HuH-7 (cell line): Measurements from ENCODE around the gene SIDT2.
A peak's percentile ranks its signal among the peaks of the same experiment; 100 is the strongest.

Source experiments
- DNase-seq: peaks from one replicate; pipeline ENCODE4 v3.0.0; 2011; ENCODE audit warnings: low spot score

Gene SIDT2

GRCh38 chr11:117222991-117223740 lies 44.6 kb downstream of the SIDT2 start:
- no peak for DNase-seq

DNA sequence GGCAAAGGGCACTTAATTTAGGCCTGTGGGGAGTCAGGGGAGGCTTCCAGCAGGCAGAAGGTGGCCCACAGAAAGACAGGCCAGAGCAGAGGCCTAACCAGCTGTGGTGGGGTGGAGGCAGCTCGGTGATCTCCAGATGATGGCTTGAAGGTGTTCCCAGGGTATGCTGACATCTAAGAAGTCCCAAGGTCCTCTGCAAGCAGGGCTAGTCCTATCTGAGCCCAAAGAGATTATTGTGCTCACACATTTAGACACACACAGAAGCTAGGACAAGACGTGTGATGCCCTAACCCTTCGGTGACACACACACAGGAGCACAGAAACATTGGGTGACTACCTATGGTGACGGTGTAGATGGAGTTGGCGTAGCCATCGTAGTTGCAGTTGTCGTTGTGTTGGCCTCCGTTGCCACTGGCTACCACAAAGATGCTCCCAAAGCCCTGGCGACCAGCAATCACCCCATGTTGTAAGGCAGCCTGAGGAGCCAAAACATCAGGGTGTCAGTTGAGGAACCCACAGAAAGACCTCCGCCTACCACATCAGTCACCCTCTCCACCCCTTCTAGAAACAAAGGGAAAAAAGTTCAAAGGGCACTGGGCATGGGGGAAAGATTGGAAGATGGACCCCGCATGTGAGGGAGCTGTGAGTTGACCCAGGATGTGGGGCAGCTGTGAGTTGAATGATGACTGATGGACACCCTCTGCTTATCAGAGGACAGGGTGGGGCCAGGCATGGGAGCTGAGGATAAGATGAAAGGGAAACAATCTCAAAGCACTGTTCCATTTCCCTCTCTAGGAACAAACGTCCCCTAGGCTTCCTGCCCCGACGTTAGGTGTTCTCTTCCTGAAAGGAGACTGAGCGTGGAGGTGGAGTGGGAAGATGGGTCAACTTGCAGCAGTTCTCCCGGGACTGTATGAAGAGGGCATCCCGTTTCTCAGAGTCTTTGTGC lies 45.5 kb downstream of the SIDT2 start:
- DNase-seq = no peak

- DNase-seq = no peak
Measured at GRCh38 chr11:117225553-117226170, 47.1 kb downstream of the SIDT2 start.

DNA sequence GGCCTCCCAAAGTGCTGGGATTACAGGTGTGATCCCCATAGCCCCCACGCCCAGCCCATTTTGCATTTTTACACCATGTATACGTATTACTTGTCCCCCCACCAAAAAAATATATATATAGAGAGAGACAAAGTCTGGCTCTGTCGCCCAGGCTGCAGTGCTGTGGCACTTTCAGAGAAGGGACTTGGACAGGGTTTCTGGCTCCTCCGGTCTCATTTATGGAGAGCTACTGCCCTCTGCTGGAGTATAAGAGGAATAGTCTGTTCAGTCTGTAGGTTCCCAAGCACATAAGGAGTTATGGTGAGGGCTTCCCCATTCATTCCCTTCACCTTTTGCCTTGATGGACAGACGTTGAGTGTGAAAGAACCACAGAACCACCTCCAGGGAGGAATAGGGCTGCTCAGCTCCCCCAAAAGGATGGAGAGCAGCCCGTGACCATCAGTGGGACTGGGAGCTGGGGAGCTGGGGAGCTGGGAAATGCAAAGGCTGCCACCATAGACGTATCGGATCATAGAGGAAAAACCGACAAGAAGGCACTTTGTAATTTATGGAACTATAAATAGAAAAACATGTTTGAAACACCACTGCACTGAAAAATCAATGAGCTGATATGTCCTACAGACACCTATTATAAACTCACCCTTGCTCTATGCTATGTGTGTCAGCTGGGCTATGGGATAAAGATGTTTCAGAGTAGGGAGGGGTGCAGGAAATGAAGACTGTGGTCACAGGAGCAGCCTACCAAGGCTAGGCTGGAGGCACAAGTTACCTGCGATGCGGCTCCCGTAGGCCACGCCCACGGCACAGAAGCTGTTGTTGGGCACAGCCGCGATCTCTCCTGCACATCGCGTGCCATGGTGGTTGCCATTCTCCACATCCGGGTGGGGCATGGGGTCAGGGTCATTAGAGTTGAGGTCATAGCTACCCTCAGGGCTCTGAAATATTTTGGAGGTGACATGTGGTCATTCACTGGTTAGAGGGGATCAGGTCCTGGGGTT lies 48.1 kb downstream of the SIDT2 start:
- peak; percentile 85 for DNase-seq

DNA sequence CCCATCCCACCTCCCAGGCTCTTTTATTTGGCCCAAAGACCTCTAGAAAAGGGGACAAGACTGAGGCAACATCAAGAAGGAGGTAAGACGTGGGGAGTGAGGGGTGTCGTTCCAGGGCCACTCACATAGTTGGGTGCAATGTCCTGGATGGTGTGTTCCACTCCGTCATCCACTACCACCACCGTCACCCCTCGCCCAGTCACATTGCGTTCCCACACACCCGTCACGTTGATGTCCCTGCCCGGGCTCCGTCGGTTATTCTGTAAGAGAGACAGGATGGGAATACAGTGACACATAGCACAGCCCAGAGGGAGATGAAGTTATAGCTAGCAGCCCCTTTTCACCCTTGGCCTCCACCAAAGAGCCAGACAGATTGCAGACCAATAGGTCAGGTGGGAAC lies 49.5 kb downstream of the SIDT2 start:
- DNase-seq = no peak

DNA sequence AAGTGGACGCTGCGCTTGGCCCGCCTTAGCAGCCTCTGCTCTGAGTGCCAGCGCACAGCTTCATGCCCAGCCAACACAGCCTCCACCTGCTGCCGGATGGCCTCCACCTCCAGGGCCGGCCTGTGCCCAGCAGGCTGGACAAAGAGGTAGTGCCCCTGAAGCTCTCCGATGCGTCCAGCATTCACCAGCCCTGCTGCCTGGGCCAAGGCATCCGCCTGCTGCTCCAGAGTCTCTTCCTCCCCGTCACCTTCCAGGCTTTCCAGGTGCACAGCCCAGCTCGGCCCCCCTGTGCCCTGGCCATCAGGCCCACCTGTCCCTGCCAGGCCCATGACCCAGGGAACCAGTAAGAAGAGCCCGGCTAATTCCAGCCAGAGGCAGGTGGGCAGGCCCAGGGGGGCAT lies 50.9 kb downstream of the SIDT2 start:
- DNase-seq = no peak

DNA sequence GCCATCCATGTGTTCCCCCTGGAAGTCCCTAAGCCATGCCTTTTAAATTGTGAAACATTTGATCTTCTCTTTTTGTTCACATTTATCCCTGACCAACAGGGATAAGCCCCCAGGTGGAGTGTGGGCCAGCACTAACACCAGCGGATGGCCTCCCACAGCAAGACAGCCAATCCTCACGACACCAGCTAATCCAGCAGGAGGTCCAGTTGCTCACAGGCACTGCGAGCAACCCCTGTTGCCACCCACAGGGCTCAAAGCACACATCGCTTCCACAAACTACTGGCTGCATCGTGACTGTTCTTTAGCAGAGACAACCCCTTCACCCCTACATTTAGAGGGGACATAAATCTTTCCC lies 51.4 kb downstream of the SIDT2 start:
- no peak for DNase-seq

DNA sequence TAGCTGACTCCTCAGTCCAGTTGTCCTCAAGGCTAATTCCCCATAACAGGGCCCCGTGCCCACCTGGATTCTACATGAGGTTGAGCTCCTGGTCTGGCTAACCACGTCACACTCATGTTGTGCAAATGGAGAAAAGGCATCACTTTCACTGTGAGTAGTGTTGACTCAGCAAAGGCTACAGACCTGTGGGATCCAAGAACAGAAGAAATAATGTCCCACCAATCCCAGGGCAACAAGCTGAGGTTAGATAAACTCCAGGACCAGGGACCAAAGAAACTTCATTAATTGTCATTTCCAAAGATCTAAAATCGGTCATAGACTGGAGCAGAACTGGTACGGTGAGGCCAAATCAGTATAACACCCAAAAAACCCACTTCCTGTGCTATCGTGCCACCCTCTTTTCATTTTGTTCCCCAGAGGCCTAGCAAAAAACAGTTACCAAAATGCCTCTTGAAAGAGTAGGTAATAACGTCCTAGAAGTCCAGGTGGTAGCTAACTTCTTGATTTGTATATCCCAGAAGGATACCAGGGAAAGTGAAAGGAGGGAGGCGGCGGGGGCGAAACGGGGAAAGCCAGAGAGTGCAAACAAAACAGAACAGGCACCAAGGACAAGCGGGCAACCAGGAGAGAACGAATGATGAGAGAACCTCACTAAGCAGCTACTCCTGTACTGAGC lies 51.9 kb downstream of the SIDT2 start:
- no peak for DNase-seq

GRCh38 chr11:117230999-117231841 lies 52.7 kb downstream of the SIDT2 start:
- no peak for DNase-seq

GRCh38 chr11:117231842-117232091 lies 53.2 kb downstream of the SIDT2 start, which contains the start of gene PCSK7:
TSS of gene PCSK7 (minus strand) at chr11:117232073. CDS start at chr11:117229844, 2,229 bp downstream.
- peak; percentile 95 for DNase-seq

GRCh38 chr11:117232092-117232878 lies 53.7 kb downstream of the SIDT2 start, which contains the start of gene RNF214:
TSS of gene RNF214 (plus strand) at chr11:117232671. CDS start at chr11:117234273, 1,602 bp downstream.
- peak; percentile 88 for DNase-seq

GRCh38 chr11:117232911-117233409 lies 54.4 kb downstream of the SIDT2 start:
- peak; percentile 39 for DNase-seq

GRCh38 chr11:117238221-117238620 lies 59.7 kb downstream of the SIDT2 start:
- DNase-seq = no peak

DNA sequence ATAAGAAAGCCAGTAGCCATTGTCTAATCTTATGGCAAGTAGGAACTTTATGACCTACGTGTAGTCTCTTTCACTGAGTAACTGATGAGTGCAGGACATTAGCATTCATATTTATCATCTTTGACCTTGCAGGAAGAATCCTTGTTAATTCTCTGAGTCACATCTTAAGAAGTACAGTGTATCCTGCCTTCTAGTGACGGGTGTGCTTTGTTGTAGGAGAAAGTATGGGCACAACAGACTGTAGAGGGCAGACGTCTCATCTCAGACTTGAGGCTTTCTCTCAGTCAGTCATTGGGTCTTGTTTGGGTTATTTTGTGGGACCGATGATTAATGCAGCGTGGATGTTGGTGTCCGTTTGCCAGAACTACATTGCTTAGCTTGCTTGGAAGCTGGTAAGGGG lies 60.8 kb downstream of the SIDT2 start:
- no peak for DNase-seq
